ENCODE data around the gene GCC1.

- TF ChIP-seq CTCF (conservative IDR thresholded peaks at IDR 0.05) (no peak), EZH2 (IDR thresholded peaks at IDR 0.05; ENCODE audit: low read depth) (no peak)
These were observed 46.3 kb downstream of the GCC1 start for GRCh38 chr7:127539116-127539515.

Data from PC-9 (cell line).